Hepatocyte (in vitro differentiated cells): ENCODE measurements around the gene TRAF3. TPM values are rescaled to one million over a fixed set of nuclear protein-coding genes. Genes with fewer than 3 reads are reported as not detected.

Experiments used
- DNase-seq: peaks from one replicate; pipeline ENCODE4 v3.0.0-alpha.2; 2016; ENCODE audit warnings: low spot score
- H2AFZ ChIP-seq: fragments of 200-600 bp; sonication (generic); 2 replicates; pipeline ENCODE4 v1.6.0; 2016; ENCODE audit warnings: antibody characterized with exemption, mild to moderate bottlenecking
- H3K27ac ChIP-seq: fragments of 200-600 bp; sonication (generic); 2 replicates; pipeline ENCODE4 v1.5.1; 2016; ENCODE audit warnings: mild to moderate bottlenecking
- H3K27me3 ChIP-seq: fragments of 200-600 bp; sonication (generic); 2 replicates; pipeline ENCODE4 v1.6.1; 2016
- H3K36me3 ChIP-seq: fragments of 200-600 bp; sonication (generic); replicated peaks from 2 replicates; pipeline ENCODE4 v1.5.1; 2016; ENCODE audit warnings: low read depth; ENCODE audit not compliant: insufficient read depth
- H3K4me1 ChIP-seq: fragments of 200-600 bp; sonication (generic); 2 replicates; pipeline ENCODE4 v1.5.1; 2016; ENCODE audit warnings: mild to moderate bottlenecking, moderate library complexity; ENCODE audit not compliant: insufficient read depth
- H3K4me2 ChIP-seq: fragments of 200-600 bp; sonication (generic); 2 replicates; pipeline ENCODE4 v1.6.0; 2016
- H3K4me3 ChIP-seq: fragments of 200-600 bp; sonication (generic); 2 replicates; pipeline ENCODE4 v1.5.1; 2016; ENCODE audit warnings: mild to moderate bottlenecking
- H3K79me2 ChIP-seq: fragments of 200-600 bp; sonication (generic); 2 replicates; pipeline ENCODE4 v1.6.0; 2017; ENCODE audit warnings: mild to moderate bottlenecking
- H3K9me2 ChIP-seq: fragments of 200-600 bp; sonication (generic); replicated peaks from 2 replicates; pipeline ENCODE4 v1.6.0; 2017; ENCODE audit warnings: mild to moderate bottlenecking; ENCODE audit not compliant: insufficient read depth
- H3K9me3 ChIP-seq: fragments of 200-600 bp; sonication (generic); 2 replicates; pipeline ENCODE4 v1.5.1; 2016; ENCODE audit warnings: low read depth, mild to moderate bottlenecking
- H4K20me1 ChIP-seq: fragments of 200-600 bp; sonication (generic); 2 replicates; pipeline ENCODE4 v1.6.0; 2016; ENCODE audit warnings: mild to moderate bottlenecking; ENCODE audit not compliant: insufficient read depth, poor library complexity, severe bottlenecking
- CTCF ChIP-seq: fragments of 200-600 bp; sonication (generic); IDR thresholded peaks from 2 replicates; pipeline ENCODE4 v1.5.1; 2016; ENCODE audit warnings: antibody characterized with exemption, mild to moderate bottlenecking; ENCODE audit not compliant: poor library complexity
- EZH2 ChIP-seq: fragments of 200-600 bp; sonication (generic); IDR thresholded peaks from 2 replicates; pipeline ENCODE4 v1.6.1; 2016; ENCODE audit warnings: antibody characterized with exemption, mild to moderate bottlenecking, borderline replicate concordance
- EZH2phosphoT487 ChIP-seq: fragments of 200-600 bp; sonication (generic); IDR thresholded peaks from one replicate; pipeline ENCODE4 v1.6.1; 2018; ENCODE audit warnings: antibody characterized with exemption, mild to moderate bottlenecking, low read depth, moderate library complexity; ENCODE audit not compliant: unreplicated experiment, severe bottlenecking
- WGBS: methylation state at CpG from one replicate; pipeline ENCODE4 v1.1.6; 2016; ENCODE audit warnings: low lambda C conversion rate; ENCODE audit errors: missing lambda C conversion rate; 5-methylcytosine and 5-hydroxymethylcytosine counted together
- polyA plus RNA-seq: library from polyadenylated mRNA; unstranded; fragments of >200 nt; fragmentation: Nextera tagmentation; extraction: Ambion mirVana; gene quantifications from 2 replicates; pipeline ENCODE4 v1.2.1, GENCODE V29; 2016
- total RNA-seq: library from RNA; depleted of rRNA; stranded (reverse); fragments of >200 nt; gene quantifications from 2 replicates; pipeline ENCODE4 v1.2.3, GENCODE V29; 2014

The TRAF3 gene
- total and polyA plus RNA-seq, 2 experiments from 2014 or later = 8.0 to 15.8 TPM

GRCh38 chr14:102829016-102829548 lies 51.8 kb downstream of the TRAF3 start:
- no peaks in the 10 kb centered on the region for H3K9me3 ChIP-seq
- no peak overlapping the region for H3K4me2 ChIP-seq
- H2AFZ ChIP-seq = no peak overlapping the region
- H3K79me2 ChIP-seq = peaks cover 43% of the 10 kb centered on the region
- no peaks in the 10 kb centered on the region for H3K9me2 ChIP-seq
- peak; percentile 35 for DNase-seq
- H3K27ac ChIP-seq = peak overlapping the region; percentile 11
- 47% methylated on average over 5 of the region's 5 CpGs for WGBS
- no peaks in the 10 kb centered on the region for H3K36me3 ChIP-seq
- peaks cover 11% of the 10 kb centered on the region for H3K4me1 ChIP-seq
- no peaks in the 10 kb centered on the region for H4K20me1 ChIP-seq
- H3K4me3 ChIP-seq = no peak overlapping the region
- no peaks in the 10 kb centered on the region for H3K27me3 ChIP-seq
- TF ChIP-seq EZH2phosphoT487 (no peak), EZH2 (no peak), CTCF (no peak)

- 85% methylated on average over 3 of the region's 3 CpGs for WGBS
These were observed 53.3 kb downstream of the TRAF3 start for GRCh38 chr14:102830474-102831045.

GRCh38 chr14:102831163-102831804 lies 54.0 kb downstream of the TRAF3 start:
- no peaks in the 10 kb centered on the region for H3K27me3 ChIP-seq

More at GRCh38 chr14:102830474-102831045, 53.3 kb downstream of the TRAF3 start:
- Histone ChIP-seq H3K4me1 (peaks cover 11% of the 10 kb centered on the region), H2AFZ (no peak overlapping the region), H3K9me3 (no peaks in the 10 kb centered on the region), H3K4me3 (no peak overlapping the region), H3K79me2 (peaks cover 34% of the 10 kb centered on the region), H4K20me1 (no peaks in the 10 kb centered on the region), H3K27me3 (no peaks in the 10 kb centered on the region), H3K9me2 (no peaks in the 10 kb centered on the region), H3K27ac (no peak overlapping the region), H3K36me3 (no peaks in the 10 kb centered on the region), H3K4me2 (no peak overlapping the region)
- TF ChIP-seq CTCF (no peak), EZH2phosphoT487 (no peak)
- DNase-seq = no peak

More at GRCh38 chr14:102831163-102831804, 54.0 kb downstream of the TRAF3 start:
- Histone ChIP-seq H3K4me1 (peaks cover 11% of the 10 kb centered on the region), H3K9me3 (no peaks in the 10 kb centered on the region), H3K36me3 (no peaks in the 10 kb centered on the region), H3K4me2 (no peak overlapping the region), H3K4me3 (no peak overlapping the region), H3K9me2 (no peaks in the 10 kb centered on the region), H3K79me2 (peaks cover 29% of the 10 kb centered on the region), H3K27ac (no peak overlapping the region), H2AFZ (no peak overlapping the region), H4K20me1 (no peaks in the 10 kb centered on the region)
- TF ChIP-seq EZH2phosphoT487 (no peak), CTCF (no peak), EZH2 (no peak)
- 95% methylated on average over 7 of the region's 7 CpGs for WGBS
- no peak for DNase-seq
